Measurements from ENCODE around the gene EEFSEC.
"Not testable (repeated sequence)": the region's sequence is repeated elsewhere in the genome, so short reads cannot be mapped to it uniquely, and the experiment has no call there.

Gene EEFSEC

GRCh38 chr3:128154354-128154753, 1.1 kb downstream of the EEFSEC start:
- DNase-seq (ENCODE audit: low spot score): not testable (repeated sequence)

- no peak for DNase-seq (ENCODE audit: low spot score)
Observed at GRCh38 chr3:128155616-128156360, 2.5 kb downstream of the EEFSEC start.

DNA sequence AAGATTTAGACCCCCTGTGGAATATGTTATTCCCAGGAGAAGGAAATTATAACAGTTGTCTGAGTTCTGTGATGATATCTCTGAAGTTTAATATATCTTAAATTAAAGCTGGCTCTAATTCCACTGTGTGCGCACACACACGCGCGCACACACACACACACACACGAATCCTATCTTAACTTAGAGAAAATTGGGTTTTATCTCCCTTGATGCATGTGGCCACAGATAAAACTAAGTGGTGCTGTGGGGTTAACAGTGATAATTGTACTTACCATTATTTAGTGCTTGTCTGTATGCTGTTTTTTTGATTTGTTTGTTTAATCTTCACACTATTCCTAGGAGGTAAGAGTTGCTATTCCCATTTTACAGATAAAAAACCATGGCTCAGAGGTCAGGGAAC, 7.4 kb downstream of the EEFSEC start:
- no peak for DNase-seq (ENCODE audit: low spot score)

- DNase-seq (ENCODE audit: low spot score): peak; percentile 11
Observed at GRCh38 chr3:128163432-128163831, 10.2 kb downstream of the EEFSEC start.

GRCh38 chr3:128166971-128167453, 13.7 kb downstream of the EEFSEC start:
- DNase-seq (ENCODE audit: low spot score): no peak

GRCh38 chr3:128167646-128167972, 14.3 kb downstream of the EEFSEC start:
- no peak for DNase-seq (ENCODE audit: low spot score)

DNA sequence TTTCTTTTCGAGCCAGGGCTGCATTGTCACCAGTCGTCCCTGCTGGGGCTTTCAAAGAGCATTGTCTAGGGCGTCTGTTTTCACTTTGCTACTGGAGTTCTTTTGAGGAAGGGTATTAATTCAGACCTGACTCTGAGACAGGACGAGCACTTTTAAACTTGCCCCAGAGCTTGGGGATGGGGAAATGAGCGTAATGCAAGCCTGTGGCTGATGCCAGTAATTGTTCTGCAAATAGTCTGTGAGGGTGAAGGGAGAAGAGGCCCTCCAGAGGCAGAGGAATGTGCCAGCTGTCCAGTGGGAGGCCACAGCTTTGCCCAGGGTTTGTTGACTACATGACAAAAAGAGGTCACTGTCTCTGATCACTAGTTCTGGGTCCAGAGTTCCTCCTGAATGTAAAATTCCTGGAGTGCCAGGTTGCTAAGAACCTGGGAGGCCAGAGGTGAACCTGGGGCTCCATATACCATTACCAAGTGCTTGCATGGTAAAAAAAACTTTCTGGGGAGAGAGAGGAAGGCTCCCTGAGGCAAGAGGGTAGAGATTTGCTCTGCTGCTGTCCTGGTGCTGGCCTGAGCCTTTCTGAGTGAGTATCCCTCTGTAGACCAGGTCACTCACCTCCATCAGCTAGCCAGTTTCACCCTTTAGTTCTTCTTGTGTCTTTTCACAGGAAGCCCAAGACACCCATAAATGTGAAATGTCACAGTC, 14.8 kb downstream of the EEFSEC start:
- no peak for DNase-seq (ENCODE audit: low spot score)

DNA sequence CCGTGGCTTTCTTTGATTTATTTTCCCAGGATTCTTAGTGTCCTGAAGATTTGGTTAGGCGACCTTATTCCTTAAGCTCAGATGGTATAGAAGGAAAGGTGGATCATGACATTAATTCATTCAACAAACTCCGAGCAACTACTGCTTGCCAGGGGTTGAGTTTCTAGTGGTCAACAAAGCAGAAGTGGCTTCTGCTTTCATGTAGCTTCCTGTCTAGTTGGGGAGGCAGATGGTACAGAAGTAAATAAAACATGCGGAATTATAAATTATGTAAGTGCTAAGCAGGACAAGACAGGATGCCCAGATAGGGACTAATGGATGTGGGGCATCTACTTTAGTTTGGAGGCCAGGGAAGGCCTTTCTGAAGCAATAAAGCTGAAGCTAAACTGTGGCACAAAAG, 15.6 kb downstream of the EEFSEC start:
- DNase-seq (ENCODE audit: low spot score): no peak

GRCh38 chr3:128170866-128171516, 17.7 kb downstream of the EEFSEC start:
- DNase-seq (ENCODE audit: low spot score): peak; percentile 72

DNA sequence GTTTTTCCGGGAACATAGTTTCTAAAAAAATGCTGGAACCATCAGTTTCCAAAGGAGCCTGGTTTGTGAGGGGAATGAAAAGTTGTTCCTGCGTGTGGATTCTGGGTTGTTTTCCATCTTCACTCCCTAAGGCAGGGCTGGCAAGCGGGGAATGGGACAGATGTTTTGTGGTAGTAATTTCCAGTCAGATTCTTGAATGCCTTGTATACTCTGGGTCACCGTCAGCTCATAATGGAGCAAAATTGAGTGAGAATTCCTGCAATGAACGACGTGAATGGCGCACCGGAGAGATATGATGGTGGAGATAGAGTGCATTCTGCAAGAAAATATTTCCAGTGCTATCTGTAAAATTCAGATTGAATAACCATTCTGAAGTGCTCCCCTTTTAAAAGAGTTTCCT, 19.9 kb downstream of the EEFSEC start:
- no peak for DNase-seq (ENCODE audit: low spot score)

DNA sequence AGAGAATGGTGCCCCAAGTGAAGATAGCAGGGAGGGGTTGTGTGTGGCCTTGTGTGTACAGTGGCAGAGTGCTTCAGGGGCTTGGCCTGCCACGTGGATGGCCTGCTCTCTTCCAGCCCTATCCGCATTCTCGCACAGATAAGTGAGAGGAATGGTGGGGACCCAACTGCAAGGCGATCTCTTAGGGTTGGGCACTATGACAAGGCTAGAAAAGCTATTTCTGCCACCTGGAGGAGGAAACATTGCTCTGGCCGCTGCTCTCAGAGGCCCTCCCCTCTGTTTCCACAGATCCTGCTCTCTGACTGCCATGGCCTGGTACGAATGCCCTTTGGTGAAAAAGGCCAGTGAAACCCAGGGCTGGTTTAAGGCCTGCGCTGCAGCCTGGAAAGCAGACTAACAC, 20.6 kb downstream of the EEFSEC start:
- DNase-seq (ENCODE audit: low spot score): peak; percentile 34

DNA sequence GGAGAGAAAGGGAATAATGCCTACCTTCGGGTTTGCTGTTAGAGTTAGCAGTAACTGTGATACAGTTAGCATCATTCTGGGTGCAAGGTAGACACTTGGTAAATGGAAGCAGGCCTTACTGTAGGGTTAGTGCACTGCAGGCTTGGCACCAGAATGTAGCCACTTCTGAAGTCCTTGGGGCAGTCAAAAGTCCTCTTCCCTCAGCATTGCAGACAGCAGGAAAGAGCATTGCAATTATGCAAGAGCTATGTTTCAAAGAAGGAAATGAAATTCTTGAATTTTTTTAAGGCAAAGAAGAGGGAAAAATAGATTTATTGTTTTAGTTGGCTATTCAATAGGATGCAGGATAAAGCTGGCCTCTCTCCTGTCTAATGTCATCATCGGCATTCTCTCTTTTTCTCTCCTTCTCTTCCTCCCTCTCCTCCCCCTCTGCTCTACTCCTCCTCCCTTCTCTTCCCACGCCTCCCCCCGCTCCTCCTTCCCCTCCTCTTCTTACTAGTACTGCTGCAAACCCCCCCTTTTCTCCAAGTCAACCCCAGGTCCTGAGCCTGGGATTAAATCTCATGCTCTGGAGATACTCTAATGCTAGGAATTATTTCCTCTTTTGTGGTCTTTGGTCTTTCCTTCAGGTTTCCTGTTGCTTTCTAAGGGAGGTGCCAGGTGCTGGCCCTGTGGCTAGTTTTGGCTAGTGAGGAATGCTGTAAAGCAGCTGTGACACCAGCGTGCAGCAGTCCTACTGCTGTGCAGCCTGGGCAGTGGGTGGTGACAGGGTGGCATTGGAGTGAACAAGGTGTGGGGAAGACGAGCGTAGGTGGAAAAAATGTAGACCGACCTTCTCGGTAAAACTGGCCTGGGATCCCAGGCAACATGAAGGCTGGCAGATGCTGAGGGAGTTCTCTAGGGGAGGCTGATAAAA, 21.7 kb downstream of the EEFSEC start:
- DNase-seq (ENCODE audit: low spot score): no peak

DNA sequence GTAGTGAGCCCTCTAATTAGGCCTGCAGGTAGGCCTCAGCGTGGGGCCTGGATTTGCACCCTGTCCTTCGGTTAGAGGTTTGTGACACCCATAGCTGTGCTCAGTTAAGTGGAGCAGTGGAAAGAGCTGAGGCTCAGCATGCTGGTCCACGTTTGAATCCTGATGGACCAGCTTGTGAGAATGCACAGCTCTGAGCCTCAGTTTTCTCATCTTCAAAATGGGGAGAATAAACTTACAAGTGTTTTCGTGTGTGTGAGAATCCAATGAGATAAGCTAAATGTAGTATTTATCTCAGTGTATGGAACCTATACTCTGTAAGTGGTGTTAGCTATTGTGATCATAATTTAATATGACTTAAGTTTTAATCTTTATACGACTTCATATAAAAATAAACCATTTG, 22.5 kb downstream of the EEFSEC start:
- DNase-seq (ENCODE audit: low spot score): no peak

DNA sequence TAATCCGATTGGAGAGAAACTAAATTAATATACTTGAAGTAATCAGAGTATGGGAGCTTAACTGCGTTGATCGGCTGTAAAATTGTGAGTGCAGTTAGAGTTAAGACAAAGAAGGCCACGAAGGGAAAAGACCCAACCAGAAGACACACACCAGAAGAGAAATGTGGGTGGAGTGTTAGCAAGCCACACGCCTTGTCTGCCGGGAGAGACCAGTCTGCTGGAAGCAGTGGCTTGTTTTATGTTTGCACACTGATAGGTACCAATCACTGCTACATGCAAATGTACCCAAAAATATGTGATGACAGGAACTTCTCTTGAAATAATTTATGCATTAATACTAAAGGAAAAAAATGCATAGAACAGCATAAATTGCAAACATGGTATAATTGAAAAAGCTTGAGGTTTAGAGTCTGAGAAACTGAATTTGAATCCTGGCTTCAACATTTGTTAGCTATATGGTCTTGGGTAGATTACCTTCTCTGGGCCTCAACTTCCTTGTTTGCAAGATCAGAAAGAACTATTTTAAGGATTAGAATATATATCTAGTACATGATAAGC, 23.1 kb downstream of the EEFSEC start:
- no peak for DNase-seq (ENCODE audit: low spot score)

DNA sequence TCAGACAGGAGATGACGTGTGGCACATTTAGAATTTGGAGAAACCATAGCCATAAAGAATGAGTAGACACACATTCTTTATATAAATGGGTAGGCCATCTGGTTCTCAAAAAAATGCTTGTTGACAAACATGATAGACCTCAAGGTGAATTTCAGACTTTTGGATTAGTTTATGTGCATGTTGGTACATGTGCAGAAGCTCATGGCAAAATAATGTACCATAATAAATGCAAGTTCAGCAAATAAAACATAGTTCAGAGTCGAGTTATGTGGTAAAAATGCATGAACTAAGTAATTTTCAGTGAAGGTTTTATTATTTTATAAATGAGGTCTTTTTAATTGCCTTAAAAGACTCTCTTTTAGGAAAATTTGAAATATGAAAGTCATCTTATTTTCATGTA, 24.6 kb downstream of the EEFSEC start:
- DNase-seq (ENCODE audit: low spot score): no peak

DNA sequence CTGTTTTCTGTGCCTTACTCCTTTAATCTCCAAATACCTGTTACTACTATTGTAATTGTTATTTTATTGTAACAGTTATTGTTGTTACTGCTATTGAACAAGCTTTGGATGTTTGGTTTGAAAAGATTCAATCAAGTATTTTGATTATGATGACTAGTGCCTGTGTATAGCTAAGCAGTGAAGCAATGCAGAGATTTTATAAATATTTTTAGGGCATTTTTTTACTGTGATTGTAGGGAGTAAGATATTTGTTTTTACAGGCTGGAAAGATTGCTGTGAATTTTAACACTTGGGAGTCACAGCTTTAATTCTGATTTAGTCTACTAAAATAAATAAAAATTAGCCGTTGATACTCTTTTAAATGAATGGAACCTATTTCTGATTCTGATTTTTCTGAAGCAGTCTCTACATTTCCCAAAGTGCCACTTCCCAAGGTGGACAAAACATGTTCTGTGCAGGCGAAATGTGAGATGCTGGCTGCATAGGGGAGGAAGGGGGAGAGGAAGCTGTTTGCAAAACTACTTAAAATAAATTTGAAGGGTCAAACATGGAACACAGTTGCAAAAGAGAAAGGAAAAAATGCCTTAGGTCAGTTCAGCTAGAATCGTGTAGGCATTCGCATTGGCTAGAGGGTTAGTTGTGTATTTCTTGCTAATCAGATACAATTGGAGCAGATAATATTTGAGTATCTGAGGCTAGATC, 25.7 kb downstream of the EEFSEC start:
- no peak for DNase-seq (ENCODE audit: low spot score)

GRCh38 chr3:128179484-128179819, 26.2 kb downstream of the EEFSEC start:
- no peak for DNase-seq (ENCODE audit: low spot score)

- DNase-seq (ENCODE audit: low spot score): no peak
Observed at GRCh38 chr3:128180436-128180835, 27.2 kb downstream of the EEFSEC start.

- DNase-seq (ENCODE audit: low spot score): no peak
Observed at GRCh38 chr3:128180913-128181312, 27.6 kb downstream of the EEFSEC start.

DNA sequence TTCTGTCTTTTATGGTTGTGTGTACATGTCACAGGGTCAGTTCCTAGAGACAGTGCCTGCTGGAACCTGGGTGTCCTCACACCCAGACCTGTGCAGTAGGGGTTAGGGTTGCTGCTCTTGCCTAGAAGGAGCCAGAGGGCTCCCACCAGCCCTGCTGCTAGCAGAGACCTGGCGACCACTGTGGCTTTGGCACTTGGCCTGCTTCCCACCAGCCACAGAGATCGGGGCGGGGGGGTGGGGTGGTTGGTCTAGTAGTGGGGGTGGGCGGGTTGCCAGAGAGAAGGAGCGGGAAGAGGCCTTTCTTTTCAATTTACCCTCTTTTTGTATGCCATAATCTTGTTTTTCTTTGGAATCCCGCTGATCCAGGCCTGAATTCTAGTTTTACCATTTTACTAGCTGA, 29.4 kb downstream of the EEFSEC start:
- peak; percentile 24 for DNase-seq (ENCODE audit: low spot score)
